ENCODE data around the gene CEP126.

Gene CEP126

GRCh38 chr11:101881586-101881985, 33.2 kb upstream of the CEP126 start:
- no peak for DNase-seq (ENCODE audit: low read depth in 1 of 2, low spot score in 1 of 2)
- TF ChIP-seq SPI1 (IDR thresholded peaks at IDR 0.05; ENCODE audit: borderline replicate concordance, low read depth) (no peak), CTCF (IDR thresholded peaks at IDR 0.05; ENCODE audit: insufficient read depth, low read length) (no peak), GABPA (IDR thresholded peaks at IDR 0.05; ENCODE audit: low read depth) (no peak), POLR2AphosphoS5 (IDR thresholded peaks at IDR 0.05; ENCODE audit: low read depth) (no peak), REST (IDR thresholded peaks at IDR 0.05; ENCODE audit: insufficient replicate concordance, low read depth) (no peak)
- Histone ChIP-seq H3K27me3 (ENCODE audit: insufficient read depth, poor library complexity, severe bottlenecking) (no peaks in the 10 kb centered on the region), H3K27ac (replicated peaks) (no peak overlapping the region), H3K4me3 (replicated peaks; ENCODE audit: insufficient read depth, low read length) (no peak overlapping the region)

- TF ChIP-seq REST (IDR thresholded peaks at IDR 0.05; ENCODE audit: insufficient replicate concordance, low read depth) (no peak), CTCF (IDR thresholded peaks at IDR 0.05; ENCODE audit: insufficient read depth, low read length) (no peak), POLR2AphosphoS5 (IDR thresholded peaks at IDR 0.05; ENCODE audit: low read depth) (no peak), SPI1 (IDR thresholded peaks at IDR 0.05; ENCODE audit: borderline replicate concordance, low read depth) (no peak), GABPA (IDR thresholded peaks at IDR 0.05; ENCODE audit: low read depth) (no peak)
- Histone ChIP-seq H3K27me3 (ENCODE audit: insufficient read depth, poor library complexity, severe bottlenecking) (no peaks in the 10 kb centered on the region), H3K27ac (replicated peaks) (no peak overlapping the region), H3K4me3 (replicated peaks; ENCODE audit: insufficient read depth, low read length) (no peak overlapping the region)
- no peak for DNase-seq (ENCODE audit: low read depth in 1 of 2, low spot score in 1 of 2)
These were observed 29.2 kb upstream of the CEP126 start for GRCh38 chr11:101885631-101886030.

GRCh38 chr11:101889767-101890166, 25.0 kb upstream of the CEP126 start:
- no peaks in the 10 kb centered on the region for H3K27me3 ChIP-seq (ENCODE audit: insufficient read depth, poor library complexity, severe bottlenecking)
- DNase-seq (ENCODE audit: low read depth in 1 of 2, low spot score in 1 of 2), result no peak
- H3K4me3 ChIP-seq (replicated peaks; ENCODE audit: insufficient read depth, low read length), result no peak overlapping the region
- TF ChIP-seq GABPA (IDR thresholded peaks at IDR 0.05; ENCODE audit: low read depth), result no peak
- TF ChIP-seq POLR2AphosphoS5 (IDR thresholded peaks at IDR 0.05; ENCODE audit: low read depth), result no peak
- TF ChIP-seq SPI1 (IDR thresholded peaks at IDR 0.05; ENCODE audit: borderline replicate concordance, low read depth), result no peak
- TF ChIP-seq REST (IDR thresholded peaks at IDR 0.05; ENCODE audit: insufficient replicate concordance, low read depth), result no peak
- TF ChIP-seq CTCF (IDR thresholded peaks at IDR 0.05; ENCODE audit: insufficient read depth, low read length), result no peak
- H3K27ac ChIP-seq (replicated peaks), result no peak overlapping the region

Measured in HL-60 (cell line).